Activated naive CD4-positive, alpha-beta T cell treated with Interleukin-2 at 50 U/mL for 16 hours (primary cell): ENCODE results near the gene GLT8D1.
"Not testable (repeated sequence)": the region's sequence is repeated elsewhere in the genome, so short reads cannot be mapped to it uniquely, and the experiment has no call there.

Experiments
- DNase-seq: peaks from one replicate; pipeline ENCODE4 v3.0.0-alpha.2; 2020

GLT8D1 gene

GRCh38 chr3:52705688-52706686, at the start of gene GLT8D1, which contains the start of gene SPCS1:
Gene GLT8D1 (minus strand): TSS chr3:52705791. CDS start chr3:52700460, 5,331 bp downstream.
Gene SPCS1 (plus strand): TSS chr3:52706106. CDS start chr3:52706247, 141 bp downstream.
- DNase-seq, result peak; percentile 87

GRCh38 chr3:52754373-52754772, 48.8 kb upstream of the GLT8D1 start:
- DNase-seq, result no peak

- DNase-seq, result no peak
Observed at GRCh38 chr3:52752045-52752660, 46.6 kb upstream of the GLT8D1 start.

- no peak for DNase-seq
Observed at GRCh38 chr3:52743721-52744120, 38.1 kb upstream of the GLT8D1 start.

- no peak for DNase-seq
Observed at GRCh38 chr3:52743152-52743551, 37.6 kb upstream of the GLT8D1 start.

- no peak for DNase-seq
Observed at GRCh38 chr3:52742418-52743041, 36.9 kb upstream of the GLT8D1 start.

GRCh38 chr3:52739730-52740129, 34.1 kb upstream of the GLT8D1 start:
- no peak for DNase-seq

GRCh38 chr3:52733256-52733891, 27.8 kb upstream of the GLT8D1 start:
- DNase-seq, result no peak

- no peak for DNase-seq
Observed at GRCh38 chr3:52731590-52731989, 26.0 kb upstream of the GLT8D1 start.

- DNase-seq, result no peak
Observed at GRCh38 chr3:52730681-52731080, 25.1 kb upstream of the GLT8D1 start.

- DNase-seq, result not testable (repeated sequence)
Observed at GRCh38 chr3:52728753-52729152, 23.2 kb upstream of the GLT8D1 start.

GRCh38 chr3:52724511-52724910, 18.9 kb upstream of the GLT8D1 start:
- no peak for DNase-seq

GRCh38 chr3:52723935-52724334, 18.3 kb upstream of the GLT8D1 start:
- DNase-seq, result no peak

- DNase-seq, result no peak
Observed at GRCh38 chr3:52722491-52722890, 16.9 kb upstream of the GLT8D1 start.

GRCh38 chr3:52721730-52722008, 16.1 kb upstream of the GLT8D1 start:
- DNase-seq, result no peak

- no peak for DNase-seq
Observed at GRCh38 chr3:52721002-52721729, 15.6 kb upstream of the GLT8D1 start.

- no peak for DNase-seq
Observed at GRCh38 chr3:52719618-52720017, 14.0 kb upstream of the GLT8D1 start.

- no peak for DNase-seq
Observed at GRCh38 chr3:52715714-52716305, 10.2 kb upstream of the GLT8D1 start.

GRCh38 chr3:52714335-52715302, 9.0 kb upstream of the GLT8D1 start:
- DNase-seq, result no peak

- DNase-seq, result no peak
Observed at GRCh38 chr3:52712291-52713212, 7.0 kb upstream of the GLT8D1 start.
